ENCODE results near the gene SEMA3B.
"Not testable (repeated sequence)": the region's sequence is repeated elsewhere in the genome, so short reads cannot be mapped to it uniquely, and the experiment has no call there.

GRCh38 chr3:50272538-50272910, 3.6 kb downstream of the SEMA3B start:
- not testable (repeated sequence) for TF ChIP-seq CTCF, POLR2A (IDR thresholded peaks at IDR 0.05)
